HepG2 (cell line): ENCODE results near the gene IFT43. TPM values are rescaled to one million over a fixed set of nuclear protein-coding genes. Genes with fewer than 3 reads are reported as not detected.

ENCODE experiments used
- ATAC-seq: fragments of 200-7000 bp; cut with Tn5 transposase; 3 replicates; pipeline ENCODE4 v1.9.1; 2020; ENCODE audit warnings: mild to moderate bottlenecking, moderate library complexity
- BruUV-seq: library from RNA; stranded (reverse); fragments of 400-500 nt; replicated peaks from 2 replicates; lab custom pipeline; 2021; lab: Mats Ljungman, UMichigan
- CTCF ChIA-PET: fragments of 300-600 bp; formaldehyde crosslinking; extraction: SDS; loops from one replicate; lab custom pipeline; 2021; ENCODE audit warnings: low total read pairs, inconsistent platforms, low intra/inter-chr PET ratio; lab: Yijun Ruan, JAX
- POLR2A ChIA-PET: fragments of 350-600 bp; sonication (Branson Sonifier 250); formaldehyde crosslinking; loops from one replicate; lab custom pipeline; 2020; ENCODE audit warnings: antibody characterized with exemption, inconsistent platforms; lab: Yijun Ruan, JAX
- DNase-seq: peaks from one replicate; pipeline ENCODE4 v3.0.0-alpha.2; 2015; ENCODE audit warnings: low spot score
- FAIRE-seq: peaks from 3 replicates; lab custom pipeline; 2011; peaks lifted over from hg19 to GRCh38; lab: Jason Lieb, UNC
- H2AFZ ChIP-seq: one replicate; pipeline ENCODE4 v1.6.1; 2011; ENCODE audit warnings: low read length, inconsistent platforms
- H3K27ac ChIP-seq: fragments of 300-600 bp; 3 replicates; pipeline ENCODE4 v1.8.0; 2011; ENCODE audit warnings: mixed run types, mild to moderate bottlenecking, mixed read lengths, low read length, inconsistent platforms; ENCODE audit not compliant: insufficient read depth; ENCODE audit errors: extremely low read length
- H3K27me3 ChIP-seq, 2 experiments: fragments of 200-600 bp in 1 of 2; 2 replicates in 1 of 2; 3 replicates in 1 of 2; pipeline versions ENCODE4 v1.6.0 to v1.8.0; 2011; ENCODE audit warnings: low read length in 2 of 2, mild to moderate bottlenecking in 2 of 2, moderate library complexity in 2 of 2, inconsistent platforms in 1 of 2; ENCODE audit not compliant: insufficient read depth in 2 of 2, control insufficient read depth in 1 of 2
- H3K36me3 ChIP-seq, 2 experiments: fragments of 200-600 bp in 1 of 2; replicated peaks in 1 of 2; 2 replicates in 1 of 2; 3 replicates in 1 of 2; pipeline versions ENCODE4 v1.5.1 to v1.8.0; 2011; ENCODE audit warnings: low read length in 2 of 2, inconsistent platforms in 1 of 2; ENCODE audit not compliant: insufficient read depth in 2 of 2, control insufficient read depth in 1 of 2
- H3K4me1 ChIP-seq: 2 replicates; pipeline ENCODE4 v1.5.1; 2012; ENCODE audit warnings: low read length, inconsistent platforms; ENCODE audit not compliant: insufficient read depth
- H3K4me2 ChIP-seq: 2 replicates; pipeline ENCODE4 v1.6.0; 2011; ENCODE audit warnings: low read depth, low read length, inconsistent platforms
- H3K4me3 ChIP-seq, 3 experiments: fragments of 200-600 bp in 1 of 3; sonication (generic), shearing (Covaris generic) in 1 of 3; replicated peaks in 1 of 3; 2 replicates each; pipeline ENCODE4 v1.5.1; 2011 to 2016; ENCODE audit warnings: low read length in 3 of 3, inconsistent platforms in 2 of 3, low read depth in 2 of 3, mild to moderate bottlenecking in 2 of 3, control low read depth in 1 of 3, mixed read lengths in 1 of 3; ENCODE audit not compliant: insufficient read depth in 1 of 3
- H3K79me2 ChIP-seq: one replicate; pipeline ENCODE4 v1.6.1; 2011; ENCODE audit warnings: low read length, inconsistent platforms; ENCODE audit not compliant: insufficient read depth
- H3K9ac ChIP-seq: 2 replicates; pipeline ENCODE4 v1.6.0; 2011; ENCODE audit warnings: mild to moderate bottlenecking, low read depth, low read length, inconsistent platforms; ENCODE audit not compliant: insufficient read depth
- H3K9me3 ChIP-seq: 2 replicates; pipeline ENCODE4 v1.5.1; 2012; ENCODE audit warnings: mild to moderate bottlenecking, low read length
- H4K20me1 ChIP-seq: 2 replicates; pipeline ENCODE4 v1.6.0; 2011; ENCODE audit warnings: inconsistent platforms, mild to moderate bottlenecking, low read length, moderate library complexity; ENCODE audit not compliant: insufficient read depth
- HNF4G ChIP-seq, 2 experiments: sonication (generic) in 1 of 2; formaldehyde crosslinking in 1 of 2; IDR thresholded peaks; 2 replicates each; pipeline versions ENCODE4 v1.4.0 to v1.6.1; 2011 to 2020; ENCODE audit warnings: borderline replicate concordance in 2 of 2, low read depth in 2 of 2, mild to moderate bottlenecking in 2 of 2, low read length in 1 of 2, missing genetic modification reagents in 1 of 2, moderate library complexity in 1 of 2
- ZSCAN29 ChIP-seq: sonication (generic); formaldehyde crosslinking; conservative IDR thresholded peaks from 2 replicates; pipeline ENCODE4 v1.4.0; 2020; ENCODE audit warnings: mild to moderate bottlenecking, missing genetic modification reagents
- WGBS: methylation state at CpG from one replicate; pipeline ENCODE4 v1.1.6; 2017; ENCODE audit warnings: low lambda C conversion rate; 5-methylcytosine and 5-hydroxymethylcytosine counted together
- in situ Hi-C: cut with HindIII; loops from 2 replicates; pipeline ENCODE4 v1.10.0; 2017; ENCODE audit warnings: low pct_unique_long_range_greater_than_20kb; ENCODE audit not compliant: extremely low pct_ligation_motif_present
- intact Hi-C: fragments of 100-400 bp; cut with micrococcal nuclease; formaldehyde crosslinking; loops from one replicate; pipeline ENCODE4 v1.10.0; 2022; ENCODE audit not compliant: unreplicated experiment
- polyA plus RNA-seq, 8 experiments: library from polyadenylated mRNA; depleted of rRNA in 3 of 8; stranded (reverse) in 7 of 8; unstranded in 1 of 8; fragments of >200 nt; fragmentation: Illumina TruSeq in 4 of 8; extraction: Trizol in 4 of 8; gene quantifications; 2 replicates each; pipeline versions ENCODE4 v1.2.1 to v1.2.3, GENCODE V29; 2011 to 2016; ENCODE audit warnings: low read depth in 4 of 8, missing spikeins in 1 of 8, mixed read lengths in 1 of 8; ENCODE audit not compliant: insufficient read depth in 1 of 8
- total RNA-seq, 5 experiments: library from RNA; depleted of rRNA; stranded (reverse); fragments of >200 nt; fragmentation: Illumina TruSeq; extraction: Trizol; gene quantifications; 2 replicates each; pipeline ENCODE4 v1.2.3, GENCODE V29; 2016; ENCODE audit warnings: low read depth in 1 of 5
- TF ChIP-seq, protein P1 (sequence below): sonication (generic); formaldehyde crosslinking; IDR thresholded peaks from 2 replicates; pipeline ENCODE4 v1.4.0; 2020; ENCODE audit warnings: missing genetic modification reagents, low read depth, mild to moderate bottlenecking, borderline replicate concordance
- TF ChIP-seq, protein P2 (sequence below): IDR thresholded peaks from 2 replicates; pipeline ENCODE4 v1.6.1; 2016; ENCODE audit warnings: low read depth
- TF ChIP-seq, protein P3 (sequence below): IDR thresholded peaks from 2 replicates; pipeline ENCODE4 v1.6.1; 2012; ENCODE audit warnings: low read depth, low read length, improper control_type of control experiment
- TF ChIP-seq, protein P4 (sequence below): sonication (generic); formaldehyde crosslinking; conservative IDR thresholded peaks from 2 replicates; pipeline ENCODE4 v1.4.0; 2020; ENCODE audit warnings: missing genetic modification reagents

Gene IFT43
- total and polyA plus RNA-seq, 2 of the 13 experiments (the other 11 are each of a cell fraction or from before 2014, with no cell fraction given): 0.15 to 0.55 TPM

DNA sequence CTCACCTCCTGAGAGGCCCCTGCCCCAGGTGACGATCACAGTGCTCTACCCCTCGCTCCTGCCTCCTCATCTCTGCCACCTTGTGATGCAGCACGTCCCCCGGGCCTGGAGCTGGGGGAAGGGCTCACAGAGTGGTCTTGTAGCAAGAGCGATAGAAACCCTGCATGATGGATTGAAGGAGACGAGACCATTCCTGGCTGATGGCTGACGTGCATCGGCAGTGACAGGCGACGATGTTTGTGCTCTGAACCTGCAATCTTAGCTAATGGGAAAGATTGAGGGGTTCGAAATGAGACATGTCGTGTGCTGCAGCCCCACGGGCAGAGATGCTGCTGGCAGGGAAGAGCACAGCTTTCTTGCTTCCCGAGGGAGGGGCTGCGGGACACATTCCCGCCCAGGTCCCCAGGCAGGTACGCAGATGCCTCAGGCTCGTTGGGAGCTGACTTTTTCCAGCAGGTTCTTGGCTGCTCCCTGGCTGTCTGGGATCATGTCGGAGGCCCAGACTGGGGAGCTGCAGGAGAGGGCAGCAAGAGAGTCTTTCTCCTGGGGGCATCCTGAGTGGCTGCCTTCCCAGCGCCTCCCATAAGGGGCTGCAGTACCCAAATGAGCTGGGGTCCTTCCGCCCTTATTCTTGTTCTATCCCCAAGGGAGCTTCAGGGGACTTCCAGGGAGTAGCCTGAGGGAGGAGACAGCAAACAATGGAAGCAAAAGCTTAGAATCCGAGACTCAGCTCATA is 127.5 kb downstream of the IFT43 start:
- intact Hi-C loops: no loop called here
- WGBS: 23% methylated on average over 12 of the region's 22 CpGs
- no TSS peak for BruUV-seq

More for the DNA sequence above, 127.5 kb downstream of the IFT43 start:
- Histone ChIP-seq H3K4me3 (no peak overlapping the region), H3K4me2 (no peak overlapping the region), H3K9me3 (no peaks in the 10 kb centered on the region), H3K36me3 (no peaks in the 10 kb centered on the region), H4K20me1 (no peaks in the 10 kb centered on the region), H3K27me3 (peaks cover 0 to 36% of the 10 kb centered on the region in 2 experiments; a peak in 3 of 5 replicates), H2AFZ (no peak overlapping the region), H3K9ac (no peak overlapping the region), H3K79me2 (no peaks in the 10 kb centered on the region), H3K4me1 (peaks cover 33% of the 10 kb centered on the region), H3K27ac (no peak overlapping the region)
- ATAC-seq (no peak), FAIRE-seq (no peak), DNase-seq (no peak)
- POLR2A ChIA-PET: no interaction called here
- CTCF ChIA-PET: no interaction called here
- TF ChIP-seq, protein P1, sequence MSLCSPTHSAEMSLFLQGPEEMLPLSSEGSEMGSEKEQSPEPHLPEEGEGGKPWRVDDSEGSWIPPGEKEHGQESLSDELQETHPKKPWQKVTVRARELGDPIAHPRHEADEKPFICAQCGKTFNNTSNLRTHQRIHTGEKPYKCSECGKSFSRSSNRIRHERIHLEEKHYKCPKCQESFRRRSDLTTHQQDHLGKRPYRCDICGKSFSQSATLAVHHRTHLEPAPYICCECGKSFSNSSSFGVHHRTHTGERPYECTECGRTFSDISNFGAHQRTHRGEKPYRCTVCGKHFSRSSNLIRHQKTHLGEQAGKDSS: no peak
- TF ChIP-seq, protein P2, sequence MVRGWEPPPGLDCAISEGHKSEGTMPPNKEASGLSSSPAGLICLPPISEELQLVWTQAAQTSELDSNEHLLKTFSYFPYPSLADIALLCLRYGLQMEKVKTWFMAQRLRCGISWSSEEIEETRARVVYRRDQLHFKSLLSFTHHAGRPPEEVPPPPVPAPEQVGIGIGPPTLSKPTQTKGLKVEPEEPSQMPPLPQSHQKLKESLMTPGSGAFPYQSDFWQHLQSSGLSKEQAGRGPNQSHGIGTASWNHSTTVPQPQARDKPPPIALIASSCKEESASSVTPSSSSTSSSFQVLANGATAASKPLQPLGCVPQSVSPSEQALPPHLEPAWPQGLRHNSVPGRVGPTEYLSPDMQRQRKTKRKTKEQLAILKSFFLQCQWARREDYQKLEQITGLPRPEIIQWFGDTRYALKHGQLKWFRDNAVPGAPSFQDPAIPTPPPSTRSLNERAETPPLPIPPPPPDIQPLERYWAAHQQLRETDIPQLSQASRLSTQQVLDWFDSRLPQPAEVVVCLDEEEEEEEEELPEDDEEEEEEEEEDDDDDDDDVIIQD: no peak
- TF ChIP-seq ZSCAN29 (no peak), HNF4G (IDR thresholded peaks at IDR 0.05; ENCODE audit: borderline replicate concordance, low read depth, low read length) (no peak), HNF4G (CRISPR knock-in tag; IDR thresholded peaks at IDR 0.05; ENCODE audit: borderline replicate concordance, low read depth) (no peak)
- TF ChIP-seq, protein P3, sequence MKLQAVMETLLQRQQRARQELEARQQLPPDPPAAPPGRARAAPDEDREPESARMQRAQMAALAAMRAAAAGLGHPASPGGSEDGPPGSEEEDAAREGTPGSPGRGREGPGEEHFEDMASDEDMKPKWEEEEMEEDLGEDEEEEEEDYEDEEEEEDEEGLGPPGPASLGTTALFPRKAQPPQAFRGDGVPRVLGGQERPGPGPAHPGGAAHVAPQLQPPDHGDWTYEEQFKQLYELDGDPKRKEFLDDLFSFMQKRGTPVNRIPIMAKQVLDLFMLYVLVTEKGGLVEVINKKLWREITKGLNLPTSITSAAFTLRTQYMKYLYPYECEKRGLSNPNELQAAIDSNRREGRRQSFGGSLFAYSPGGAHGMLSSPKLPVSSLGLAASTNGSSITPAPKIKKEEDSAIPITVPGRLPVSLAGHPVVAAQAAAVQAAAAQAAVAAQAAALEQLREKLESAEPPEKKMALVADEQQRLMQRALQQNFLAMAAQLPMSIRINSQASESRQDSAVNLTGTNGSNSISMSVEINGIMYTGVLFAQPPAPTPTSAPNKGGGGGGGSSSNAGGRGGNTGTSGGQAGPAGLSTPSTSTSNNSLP: no peak
- TF ChIP-seq, protein P4, sequence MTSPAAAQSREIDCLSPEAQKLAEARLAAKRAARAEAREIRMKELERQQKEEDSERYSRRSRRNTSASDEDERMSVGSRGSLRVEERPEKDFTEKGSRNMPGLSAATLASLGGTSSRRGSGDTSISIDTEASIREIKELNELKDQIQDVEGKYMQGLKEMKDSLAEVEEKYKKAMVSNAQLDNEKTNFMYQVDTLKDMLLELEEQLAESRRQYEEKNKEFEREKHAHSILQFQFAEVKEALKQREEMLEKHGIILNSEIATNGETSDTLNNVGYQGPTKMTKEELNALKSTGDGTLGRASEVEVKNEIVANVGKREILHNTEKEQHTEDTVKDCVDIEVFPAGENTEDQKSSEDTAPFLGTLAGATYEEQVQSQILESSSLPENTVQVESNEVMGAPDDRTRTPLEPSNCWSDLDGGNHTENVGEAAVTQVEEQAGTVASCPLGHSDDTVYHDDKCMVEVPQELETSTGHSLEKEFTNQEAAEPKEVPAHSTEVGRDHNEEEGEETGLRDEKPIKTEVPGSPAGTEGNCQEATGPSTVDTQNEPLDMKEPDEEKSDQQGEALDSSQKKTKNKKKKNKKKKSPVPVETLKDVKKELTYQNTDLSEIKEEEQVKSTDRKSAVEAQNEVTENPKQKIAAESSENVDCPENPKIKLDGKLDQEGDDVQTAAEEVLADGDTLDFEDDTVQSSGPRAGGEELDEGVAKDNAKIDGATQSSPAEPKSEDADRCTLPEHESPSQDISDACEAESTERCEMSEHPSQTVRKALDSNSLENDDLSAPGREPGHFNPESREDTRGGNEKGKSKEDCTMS: no peak
- in situ Hi-C loops: no loop called here
